ENCODE measurements around the gene SVBP. TPM values are rescaled to one million over a fixed set of nuclear protein-coding genes. Genes with fewer than 3 reads are reported as not detected.

The SVBP gene
- total and polyA plus RNA-seq, 2 donors (not counting 3 experiments of a cell fraction or from before 2014, with no cell fraction given), result 18.1 to 24.1 TPM

- no TSS peak for BruUV-seq (replicated peaks)
- FAIRE-seq (no peak), DNase-seq (ENCODE audit: low read depth, low spot score) (no peak)
- dilution Hi-C loops (cut with MboI; ENCODE audit: extremely low pct_ligation_motif_present, low sequenced_read_pairs), result no loop called here
- H3K4me2 ChIP-seq (ENCODE audit: insufficient read depth, low read length), result no peak overlapping the region
- H3K9me1 ChIP-seq (replicated peaks; ENCODE audit: control insufficient read depth, extremely low read depth, insufficient read depth, low read length), result no peaks in the 10 kb centered on the region
- H3K9me3 ChIP-seq (replicated peaks; ENCODE audit: control insufficient read depth, insufficient read depth, low read length), result no peaks in the 10 kb centered on the region
- H3K79me2 ChIP-seq (ENCODE audit: control insufficient read depth, insufficient read depth, low read length), result no peaks in the 10 kb centered on the region
- ChIA-PET POLR2A (no interaction called here), CTCF (interaction anchor here (1.3 to 5.3 kb wide), 6 partner anchors 13 to 294 kb away, joined by 3 to 244 read pairs (median 14); partner anchors contain the start of genes C1orf50, P3H1 and ZNF691)
- H3K27ac ChIP-seq (ENCODE audit: insufficient read depth, low read depth, low read length), result no peak overlapping the region
- no peak overlapping the region for H3K9ac ChIP-seq (replicated peaks; ENCODE audit: extremely low read depth, insufficient read depth, low read length)
- no peaks in the 10 kb centered on the region for H4K20me1 ChIP-seq (replicated peaks; ENCODE audit: control insufficient read depth, extremely low read depth, insufficient read depth, low read length)
- no peak overlapping the region for H3K4me3 ChIP-seq (replicated peaks in 1 of 3; ENCODE audit: insufficient read depth in 1 of 3, low read depth in 1 of 3, low read length in 3 of 3)
- peaks cover 6 to 13% of the 10 kb centered on the region in 2 experiments for H3K36me3 ChIP-seq (ENCODE audit: control insufficient read depth in 2 of 2, extremely low read depth in 1 of 2, insufficient read depth in 2 of 2, low read length in 2 of 2)
- H3K27me3 ChIP-seq (ENCODE audit: control insufficient read depth in 2 of 2, insufficient read depth in 2 of 2, low read length in 2 of 2), result no peaks in the 10 kb centered on the region
- H3K4me1 ChIP-seq (ENCODE audit: control insufficient read depth, extremely low read depth, insufficient read depth, low read length), result no peaks in the 10 kb centered on the region
- no peak for TF ChIP-seq CTCF (IDR thresholded peaks at IDR 0.05; ENCODE audit: extremely low read depth in 1 of 2, insufficient read depth in 1 of 2, low read depth in 1 of 2, low read length in 2 of 2)
- no peak for TF ChIP-seq GATA2 (IDR thresholded peaks at IDR 0.05; ENCODE audit: insufficient read depth, insufficient read length, low read depth, low read length)
- no peak overlapping the region for H2AFZ ChIP-seq (ENCODE audit: low read depth, low read length)
- intact Hi-C loops (cut with micrococcal nuclease), result no loop called here
Observed at GRCh38 chr1:42779725-42780124, 37.5 kb downstream of the SVBP start.

- intact Hi-C loops (cut with micrococcal nuclease), result loop anchor here (1.0 kb wide), 2 partner anchors 135 to 295 kb away; no protein-coding TSS in a partner anchor
- H4K20me1 ChIP-seq (replicated peaks; ENCODE audit: control insufficient read depth, extremely low read depth, insufficient read depth, low read length), result no peaks in the 10 kb centered on the region
Observed at GRCh38 chr1:42777852-42778251, 39.3 kb downstream of the SVBP start.

More at GRCh38 chr1:42777852-42778251, 39.3 kb downstream of the SVBP start:
- Histone ChIP-seq H3K79me2 (ENCODE audit: control insufficient read depth, insufficient read depth, low read length) (peaks cover 3% of the 10 kb centered on the region), H3K9ac (replicated peaks; ENCODE audit: extremely low read depth, insufficient read depth, low read length) (no peak overlapping the region), H3K4me3 (replicated peaks in 1 of 3; ENCODE audit: insufficient read depth in 1 of 3, low read depth in 1 of 3, low read length in 3 of 3) (no peak overlapping the region), H3K4me1 (ENCODE audit: control insufficient read depth, extremely low read depth, insufficient read depth, low read length) (no peaks in the 10 kb centered on the region), H3K36me3 (ENCODE audit: control insufficient read depth in 2 of 2, extremely low read depth in 1 of 2, insufficient read depth in 2 of 2, low read length in 2 of 2) (peaks cover 6 to 13% of the 10 kb centered on the region in 2 experiments), H3K9me1 (replicated peaks; ENCODE audit: control insufficient read depth, extremely low read depth, insufficient read depth, low read length) (no peaks in the 10 kb centered on the region), H3K9me3 (replicated peaks; ENCODE audit: control insufficient read depth, insufficient read depth, low read length) (no peaks in the 10 kb centered on the region), H2AFZ (ENCODE audit: low read depth, low read length) (no peak overlapping the region), H3K27me3 (ENCODE audit: control insufficient read depth in 2 of 2, insufficient read depth in 2 of 2, low read length in 2 of 2) (no peaks in the 10 kb centered on the region), H3K4me2 (ENCODE audit: insufficient read depth, low read length) (no peak overlapping the region), H3K27ac (ENCODE audit: insufficient read depth, low read depth, low read length) (no peak overlapping the region)
- CTCF ChIA-PET, result interaction anchor here (0.6 to 5.3 kb wide), 30 partner anchors 11 to 299 kb away, joined by 3 to 244 read pairs (median 5); partner anchors contain the start of genes C1orf50, ERMAP, P3H1 and SVBP
- no TSS peak for BruUV-seq (replicated peaks)
- TF ChIP-seq CTCF (IDR thresholded peaks at IDR 0.05; ENCODE audit: extremely low read depth in 1 of 2, insufficient read depth in 1 of 2, low read depth in 1 of 2, low read length in 2 of 2) (peak; percentile 59 to 67), MAX (IDR thresholded peaks at IDR 0.05; ENCODE audit: insufficient read depth, insufficient read length) (no peak), POLR2AphosphoS5 (IDR thresholded peaks at IDR 0.05; ENCODE audit: insufficient read depth, low read depth, low read length) (no peak), MYC (IDR thresholded peaks at IDR 0.05; ENCODE audit: low read depth, low read length) (no peak)
- DNase-seq (ENCODE audit: low read depth, low spot score) (peak; percentile 54), FAIRE-seq (peak; percentile 35)
- POLR2A ChIA-PET, result interaction anchor here (1.1 kb wide), 1 partner anchor 11 kb away, joined by 3 read pairs; the partner anchor contains the start of genes C1orf50 and P3H1
- dilution Hi-C loops (cut with MboI; ENCODE audit: extremely low pct_ligation_motif_present, low sequenced_read_pairs), result no loop called here
